NOMO-1 treated with DMSO at 0.1 percent for 48 hours (cell line): ENCODE results near the gene TPM4.

Source experiments
- DNase-seq: peaks from one replicate; lab custom pipeline; 2025; ENCODE audit not compliant: unreplicated experiment; lab: John Stamatoyannopoulos, UW

TPM4 gene

DNA sequence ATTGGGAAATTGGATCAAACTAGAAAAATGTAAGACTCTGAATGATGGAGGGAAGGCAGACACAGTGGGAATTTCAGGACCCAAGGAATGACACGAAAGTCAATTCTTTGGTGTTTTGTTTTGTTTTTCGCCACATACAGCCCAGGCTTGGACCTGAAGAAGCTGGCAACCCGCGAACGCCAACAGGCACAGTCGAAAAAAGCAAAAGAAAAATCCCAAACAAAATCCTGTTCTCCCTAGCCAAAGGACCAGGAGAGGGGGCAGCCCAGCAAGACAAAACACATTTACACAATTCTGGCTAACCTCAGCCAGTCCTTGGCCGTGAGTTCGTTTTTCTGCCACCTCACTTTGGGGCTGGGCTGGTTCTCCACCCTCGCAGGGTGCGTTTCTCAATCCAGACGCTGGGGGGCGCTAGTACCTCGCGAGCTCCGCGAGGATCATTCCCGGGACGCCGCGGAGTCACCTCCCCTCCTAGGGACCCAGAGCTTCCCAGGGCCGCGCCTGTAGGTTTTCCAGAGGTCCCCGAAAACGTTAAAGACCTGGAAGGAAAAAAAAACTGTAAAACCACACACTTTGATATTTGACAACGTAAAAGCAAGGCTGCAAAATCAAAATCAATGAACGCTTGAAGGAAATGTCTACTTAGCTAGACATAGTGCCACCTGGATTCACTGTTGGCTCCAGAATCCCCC, 34.9 kb upstream of the TPM4 start:
- DNase-seq, result peak; percentile 60

DNA sequence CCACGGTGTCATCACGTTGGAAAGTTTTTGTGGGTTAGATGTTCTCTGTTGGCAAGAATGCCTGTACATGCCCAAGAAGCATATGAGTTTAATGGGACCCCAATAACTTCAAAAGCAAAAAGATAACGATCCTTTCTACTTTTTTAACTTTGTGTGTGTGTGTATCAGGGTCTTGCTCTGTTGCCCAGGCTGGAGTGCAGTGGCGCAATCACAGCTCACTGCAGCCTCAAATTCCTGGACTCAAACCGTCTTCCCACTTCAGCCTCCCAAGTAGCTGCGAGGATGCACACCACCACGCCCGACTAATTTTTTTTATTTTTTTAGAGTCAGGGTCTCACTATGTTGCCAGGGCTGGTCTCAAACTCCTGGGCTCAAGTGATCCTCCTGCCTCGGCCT, 34.3 kb upstream of the TPM4 start:
- DNase-seq, result no peak

DNA sequence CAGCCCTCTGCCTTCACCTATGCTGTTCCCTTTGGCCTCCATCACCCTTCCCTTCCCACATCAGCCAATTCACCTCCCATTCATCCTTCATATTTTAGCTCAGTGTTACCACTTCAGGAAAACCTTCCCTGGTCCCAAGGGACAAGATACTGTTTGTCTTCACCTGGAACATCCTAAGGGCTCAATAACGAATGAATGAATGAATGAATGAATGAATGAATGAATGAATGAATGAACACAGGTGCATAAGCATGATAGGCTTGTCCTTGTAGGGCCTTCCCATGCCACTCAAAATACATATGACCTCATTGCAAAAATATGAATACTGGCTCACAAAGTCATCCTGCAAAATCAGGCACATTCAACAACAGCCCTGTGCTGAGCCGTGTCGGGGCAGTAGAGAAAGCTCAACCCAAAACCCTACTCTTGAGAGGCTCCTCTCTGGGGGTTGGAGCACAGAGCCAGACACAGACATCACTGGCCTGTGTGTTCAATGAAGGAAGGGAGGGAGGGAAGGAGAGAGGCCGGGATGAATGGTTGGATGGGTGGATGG, 33.7 kb upstream of the TPM4 start:
- no peak for DNase-seq

- DNase-seq, result no peak
These were observed 33.0 kb upstream of the TPM4 start for GRCh38 chr19:16043156-16043757.

GRCh38 chr19:16044746-16045145, 31.5 kb upstream of the TPM4 start:
- DNase-seq, result no peak

DNA sequence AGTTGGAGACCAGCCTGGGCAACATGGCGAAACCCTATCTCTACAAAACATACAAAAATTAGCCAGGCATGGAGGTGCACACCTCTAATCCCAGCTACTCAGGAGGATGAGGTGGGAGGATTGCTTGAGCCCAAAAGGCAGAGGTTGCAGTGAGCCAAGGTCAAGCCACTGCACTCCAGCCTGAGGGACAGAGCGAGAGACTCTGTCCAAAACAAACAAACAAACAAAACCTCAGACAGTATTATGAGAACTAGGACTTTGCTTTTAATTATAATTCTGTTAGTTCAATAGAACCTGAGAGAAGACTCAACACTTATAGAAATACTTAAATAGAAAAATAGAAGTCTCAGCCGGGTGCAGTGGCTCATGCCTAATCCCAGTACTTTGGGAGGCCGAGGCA, 31.1 kb upstream of the TPM4 start:
- DNase-seq, result no peak

- DNase-seq, result no peak
These were observed 30.4 kb upstream of the TPM4 start for GRCh38 chr19:16045893-16046292.

- DNase-seq, result no peak
These were observed 27.7 kb upstream of the TPM4 start for GRCh38 chr19:16048583-16048982.

DNA sequence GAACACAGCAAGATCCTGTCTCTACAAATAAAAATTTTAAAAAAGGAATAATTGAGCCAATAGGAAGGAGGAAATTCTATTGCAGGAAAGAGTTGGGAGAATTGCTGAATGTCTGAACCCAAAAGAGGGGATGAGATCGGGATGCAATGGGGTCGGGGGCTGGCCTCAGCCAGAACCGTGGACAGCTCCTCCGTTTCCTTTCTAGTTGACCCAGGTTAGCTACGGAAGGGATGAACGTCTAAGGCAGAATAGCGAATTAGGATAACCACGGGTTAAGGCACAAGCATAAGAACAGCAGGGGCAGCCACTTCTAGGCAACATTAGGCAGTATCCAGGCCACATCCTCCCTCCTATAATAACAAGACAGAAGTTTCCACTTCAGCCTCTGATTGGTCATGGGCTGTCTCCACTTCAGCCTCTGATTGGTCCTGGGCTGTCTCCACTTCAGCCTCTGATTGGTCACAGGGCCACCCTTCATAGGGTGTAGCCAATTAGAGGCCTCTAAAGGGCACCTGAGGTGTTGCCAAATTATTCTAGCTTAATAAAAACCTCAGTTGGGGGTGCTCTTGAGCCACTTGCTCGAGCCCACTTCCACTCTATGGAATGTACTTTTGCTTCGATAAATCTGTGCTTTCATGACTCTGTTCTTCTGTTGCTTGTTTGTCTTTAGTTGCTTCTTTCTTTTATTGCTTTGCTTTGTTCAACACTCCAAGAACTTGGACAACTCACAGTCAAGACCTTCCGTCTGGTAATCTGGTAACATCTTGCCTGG, 24.9 kb upstream of the TPM4 start:
- DNase-seq, result no peak

DNA sequence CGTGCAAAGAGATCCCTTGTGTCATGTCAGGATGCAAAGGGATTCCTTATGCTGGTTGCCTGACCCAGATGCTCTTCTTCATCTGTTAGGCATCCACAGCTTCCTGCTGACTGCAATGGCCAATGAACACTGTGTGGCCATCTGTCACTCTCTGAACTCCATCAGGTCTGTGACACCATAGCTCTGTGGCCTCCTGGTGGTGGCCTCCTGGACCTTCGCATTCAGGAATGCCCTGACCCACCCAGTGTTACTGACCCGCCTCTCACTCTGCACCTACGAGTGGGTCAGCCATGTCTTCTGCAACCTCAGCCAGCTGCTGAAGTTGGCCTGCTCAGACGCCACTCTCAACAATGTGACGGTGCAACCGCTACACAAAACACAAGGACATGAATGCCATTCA, 23.9 kb upstream of the TPM4 start:
- DNase-seq, result no peak

GRCh38 chr19:16057062-16057461, 19.2 kb upstream of the TPM4 start:
- DNase-seq, result no peak

- no peak for DNase-seq
These were observed 16.0 kb upstream of the TPM4 start for GRCh38 chr19:16060294-16060693.

- no peak for DNase-seq
These were observed 14.4 kb upstream of the TPM4 start for GRCh38 chr19:16061943-16062342.

GRCh38 chr19:16062789-16063188, 13.5 kb upstream of the TPM4 start:
- peak; percentile 66 for DNase-seq

DNA sequence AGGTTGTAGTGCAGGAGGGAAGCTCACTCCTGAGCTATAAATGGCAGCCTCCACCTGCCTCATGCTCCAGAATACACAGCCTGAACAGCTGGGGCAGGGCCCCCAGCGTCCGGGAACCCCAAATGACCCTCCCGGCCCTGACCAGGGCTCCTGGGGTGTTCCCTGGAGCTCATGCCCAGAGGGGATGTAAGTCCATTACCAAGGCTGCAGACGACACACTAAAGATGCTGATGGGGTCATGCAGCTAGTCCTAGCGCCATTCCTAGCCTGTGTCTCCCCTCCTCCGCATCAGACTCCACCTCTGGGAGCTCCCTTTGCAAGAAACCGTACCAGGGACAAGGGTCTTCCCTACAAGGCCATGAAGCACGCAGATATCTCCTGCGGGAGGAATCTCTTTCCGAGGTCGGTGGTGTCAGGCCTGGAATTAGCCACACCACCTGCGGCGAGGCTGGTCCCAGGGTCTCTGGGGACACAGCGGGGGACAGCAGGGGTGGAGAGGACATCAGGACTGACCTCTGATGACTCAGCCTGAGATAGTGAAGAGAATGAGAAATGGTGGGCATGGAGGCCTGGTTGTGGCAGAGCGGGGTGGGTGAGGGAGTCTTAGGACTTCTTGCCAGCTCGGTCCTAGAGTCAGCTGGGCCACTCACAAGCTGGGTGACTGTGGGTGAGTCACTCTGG, 11.9 kb upstream of the TPM4 start:
- DNase-seq, result no peak

DNA sequence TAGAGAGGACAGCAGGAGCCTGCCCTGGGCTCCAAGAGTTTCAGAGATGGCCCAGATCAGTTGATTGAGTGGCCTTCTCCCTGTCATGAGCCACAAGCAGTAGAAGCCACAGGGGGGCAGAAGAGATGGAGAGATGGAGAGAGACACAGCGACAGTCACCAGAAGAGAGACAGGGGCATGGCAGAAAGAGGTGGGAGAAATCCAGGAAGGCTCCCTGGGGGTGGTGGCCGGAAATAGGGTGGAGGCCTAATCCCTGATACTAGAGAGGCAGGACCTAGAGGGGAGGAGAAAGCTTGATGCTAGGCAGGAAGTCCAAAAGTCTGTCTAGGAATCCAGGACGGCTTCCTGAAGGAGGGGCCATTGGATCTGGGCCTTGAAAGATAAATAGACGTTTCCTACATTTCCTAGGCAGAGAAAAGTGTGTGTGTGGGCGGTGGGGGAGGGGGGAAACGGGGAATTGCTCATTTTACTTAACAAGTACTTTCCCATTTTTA, 9.6 kb upstream of the TPM4 start:
- peak; percentile 52 for DNase-seq

GRCh38 chr19:16067205-16067938, 8.9 kb upstream of the TPM4 start:
- no peak for DNase-seq

- DNase-seq, result no peak
These were observed 7.5 kb upstream of the TPM4 start for GRCh38 chr19:16068696-16069259.

GRCh38 chr19:16069813-16070365, 6.4 kb upstream of the TPM4 start:
- no peak for DNase-seq
